Measurements from ENCODE around the gene DNMT1. TPM values are rescaled to one million over a fixed set of nuclear protein-coding genes. Genes with fewer than 3 reads are reported as not detected.

Gene DNMT1
- total RNA-seq, 2 donors from 2014 or later, result 163 to 189 TPM

DNA sequence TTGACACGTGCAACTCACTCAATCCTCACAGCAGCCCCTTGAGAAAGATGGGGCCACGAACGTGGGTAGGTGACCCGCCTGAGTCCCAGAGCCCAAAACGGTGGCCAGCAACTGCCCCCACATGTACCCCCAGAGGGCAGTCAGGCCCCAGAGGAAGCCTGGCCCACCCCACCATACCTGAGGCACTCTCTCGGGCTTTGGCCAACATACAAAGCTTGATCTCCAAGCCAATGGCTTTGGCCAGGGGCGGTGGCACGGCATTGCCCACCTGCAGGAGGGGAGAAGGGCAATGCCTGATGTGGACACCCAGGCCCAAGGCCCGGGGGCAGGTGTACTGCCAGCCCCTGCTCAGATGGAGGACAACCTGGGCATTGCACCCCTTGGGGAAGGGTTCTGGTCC is 60.7 kb downstream of the DNMT1 start:
- H3K9ac ChIP-seq (ENCODE audit: extremely low read depth, low read length, poor library complexity, severe bottlenecking), result no peak overlapping the region
- Mint-ChIP-seq H3K4me3 (no peak overlapping the region), H3K27ac (no peak overlapping the region), H3K36me3 (ENCODE audit: low read depth) (peaks cover 29% of the 10 kb centered on the region), H3K9me3 (no peaks in the 10 kb centered on the region), H3K27me3 (ENCODE audit: insufficient read depth) (no peaks in the 10 kb centered on the region), H3K4me1 (no peaks in the 10 kb centered on the region)
- 93 to 94% methylated on average over 4 to 9 of the region's 9 CpGs for WGBS, 2 experiments (ENCODE audit: insufficient coverage in 1 of 2, insufficient read length in 1 of 2)
- H3K9me3 ChIP-seq (ENCODE audit: control insufficient read depth, low read length), result no peaks in the 10 kb centered on the region
- H3K27me3 ChIP-seq (ENCODE audit: control insufficient read depth, insufficient read depth, low read length, poor library complexity, severe bottlenecking), result no peaks in the 10 kb centered on the region
- H3K36me3 ChIP-seq (ENCODE audit: control insufficient read depth, insufficient read depth, low read length), result peaks cover 52% of the 10 kb centered on the region
- H3K4me3 ChIP-seq (ENCODE audit: low read length), result no peak overlapping the region
- no peak for TF ChIP-seq CTCF (conservative IDR thresholded peaks at IDR 0.05)
- H3K27ac ChIP-seq (ENCODE audit: low read depth, low read length), result no peak overlapping the region
- no peak for DNase-seq
- H3K4me1 ChIP-seq (ENCODE audit: control insufficient read depth, insufficient read depth, low read length), result no peaks in the 10 kb centered on the region

DNA sequence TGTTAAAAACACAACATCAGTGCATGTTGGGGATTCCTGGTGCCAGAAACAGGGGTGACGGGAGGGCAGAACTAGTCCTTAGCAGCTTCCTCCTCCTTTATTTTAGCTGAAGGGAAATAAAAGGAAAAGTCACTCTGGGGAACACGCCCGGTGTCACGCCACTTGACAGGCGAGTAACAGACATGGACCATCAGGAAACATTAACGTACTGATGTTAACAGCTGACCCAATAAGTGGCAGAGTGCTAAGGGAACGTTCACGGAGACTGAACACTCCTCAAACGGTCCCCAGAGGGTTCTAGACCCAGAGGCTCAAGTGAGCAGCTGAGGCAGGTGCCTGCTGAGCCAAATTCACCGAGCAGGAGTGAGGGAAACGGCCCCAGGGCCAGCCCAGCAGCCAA is 61.2 kb downstream of the DNMT1 start:
- Histone ChIP-seq H3K4me1 (ENCODE audit: control insufficient read depth, insufficient read depth, low read length) (no peaks in the 10 kb centered on the region), H3K36me3 (ENCODE audit: control insufficient read depth, insufficient read depth, low read length) (peaks cover 50% of the 10 kb centered on the region), H3K9ac (ENCODE audit: extremely low read depth, low read length, poor library complexity, severe bottlenecking) (no peak overlapping the region), H3K27me3 (ENCODE audit: control insufficient read depth, insufficient read depth, low read length, poor library complexity, severe bottlenecking) (no peaks in the 10 kb centered on the region), H3K9me3 (ENCODE audit: control insufficient read depth, low read length) (no peaks in the 10 kb centered on the region), H3K4me3 (ENCODE audit: low read length) (no peak overlapping the region), H3K27ac (ENCODE audit: low read depth, low read length) (no peak overlapping the region)
- DNase-seq, result no peak
- 93 to 94% methylated on average over 9 to 11 of the region's 11 CpGs for WGBS, 2 experiments (ENCODE audit: insufficient coverage in 1 of 2, insufficient read length in 1 of 2)
- H3K4me1 Mint-ChIP-seq, result no peaks in the 10 kb centered on the region
- H3K4me3 Mint-ChIP-seq, result no peak overlapping the region
- H3K27me3 Mint-ChIP-seq (ENCODE audit: insufficient read depth), result no peaks in the 10 kb centered on the region
- no peaks in the 10 kb centered on the region for H3K9me3 Mint-ChIP-seq
- no peak for TF ChIP-seq CTCF (conservative IDR thresholded peaks at IDR 0.05)
- peaks cover 28% of the 10 kb centered on the region for H3K36me3 Mint-ChIP-seq (ENCODE audit: low read depth)
- no peak overlapping the region for H3K27ac Mint-ChIP-seq

- no peaks in the 10 kb centered on the region for H3K4me1 ChIP-seq (ENCODE audit: control insufficient read depth, insufficient read depth, low read length)
- H3K9me3 Mint-ChIP-seq, result no peaks in the 10 kb centered on the region
- peaks cover 28% of the 10 kb centered on the region for H3K36me3 Mint-ChIP-seq (ENCODE audit: low read depth)
- no peaks in the 10 kb centered on the region for H3K27me3 ChIP-seq (ENCODE audit: control insufficient read depth, insufficient read depth, low read length, poor library complexity, severe bottlenecking)
- H3K4me3 ChIP-seq (ENCODE audit: low read length), result no peak overlapping the region
- no peak for TF ChIP-seq CTCF (conservative IDR thresholded peaks at IDR 0.05)
- H3K4me3 Mint-ChIP-seq, result no peak overlapping the region
- H3K27ac Mint-ChIP-seq, result no peak overlapping the region
- H3K4me1 Mint-ChIP-seq, result no peaks in the 10 kb centered on the region
- H3K27ac ChIP-seq (ENCODE audit: low read depth, low read length), result no peak overlapping the region
- DNase-seq, result no peak
- H3K9me3 ChIP-seq (ENCODE audit: control insufficient read depth, low read length), result no peaks in the 10 kb centered on the region
- no peaks in the 10 kb centered on the region for H3K27me3 Mint-ChIP-seq (ENCODE audit: insufficient read depth)
- peaks cover 48% of the 10 kb centered on the region for H3K36me3 ChIP-seq (ENCODE audit: control insufficient read depth, insufficient read depth, low read length)
- WGBS, 2 experiments (ENCODE audit: insufficient coverage in 1 of 2, insufficient read length in 1 of 2), result 92 to 99% methylated on average over 6 to 7 of the region's 7 CpGs
- H3K9ac ChIP-seq (ENCODE audit: extremely low read depth, low read length, poor library complexity, severe bottlenecking), result no peak overlapping the region
These were observed 61.8 kb downstream of the DNMT1 start for GRCh38 chr19:10132905-10133304.
